ENCODE results near the gene IFI16. TPM values are rescaled to one million over a fixed set of nuclear protein-coding genes. Genes with fewer than 3 reads are reported as not detected.

The IFI16 gene
- total RNA-seq, 1 donor from 2014 or later, result 101 TPM

- Histone ChIP-seq H3K36me3 (no peaks in the 10 kb centered on the region), H3K27me3 (no peaks in the 10 kb centered on the region), H3K4me1 (no peaks in the 10 kb centered on the region), H3K4me3 (no peak overlapping the region), H3K27ac (no peak overlapping the region), H3K9me3 (no peaks in the 10 kb centered on the region)
- no peak for TF ChIP-seq CTCF (IDR thresholded peaks at IDR 0.05)
- intact Hi-C loops (cut with DNase I), result no loop called here
- no peak for DNase-seq (ENCODE audit: extremely low spot score in 2 of 2)
Observed at GRCh38 chr1:159088546-159089183, 79.0 kb downstream of the IFI16 start.

DNA sequence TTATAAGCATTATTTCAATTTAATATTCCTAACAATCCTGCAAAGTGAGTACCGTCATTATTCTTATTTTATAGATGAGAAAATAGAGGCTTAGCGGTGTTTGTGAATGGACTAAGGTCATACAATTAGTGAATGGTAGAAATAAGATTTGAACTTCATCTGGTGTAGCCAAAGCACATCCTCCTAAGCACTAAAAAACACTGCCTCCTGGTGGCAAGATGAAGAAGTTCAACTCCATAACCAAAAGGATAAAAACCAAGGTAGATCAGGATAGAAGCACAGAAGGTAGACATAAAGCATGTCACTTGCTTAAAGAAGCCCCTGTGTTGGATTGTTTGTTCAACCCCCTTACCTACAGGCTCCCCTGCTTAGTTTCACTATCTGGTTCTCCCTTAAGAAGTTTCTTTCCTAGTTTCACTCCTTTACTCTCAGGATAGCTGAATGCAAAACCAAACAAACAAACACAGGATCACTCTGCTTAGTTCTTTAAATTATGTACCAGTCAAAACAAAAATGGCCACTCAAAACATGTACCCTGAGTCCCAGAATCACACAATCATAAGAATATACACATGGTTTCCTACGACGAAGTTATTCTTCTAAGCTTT, 79.6 kb downstream of the IFI16 start:
- H3K27me3 ChIP-seq, result no peaks in the 10 kb centered on the region
- DNase-seq (ENCODE audit: extremely low spot score in 2 of 2), result no peak
- H3K36me3 ChIP-seq, result no peaks in the 10 kb centered on the region
- TF ChIP-seq CTCF (IDR thresholded peaks at IDR 0.05) (peak in 1 of 3 experiments; percentile 27), POLR2AphosphoS5 (IDR thresholded peaks at IDR 0.05; ENCODE audit: insufficient read depth in 1 of 2, low read depth in 1 of 2) (no peak)
- no peak overlapping the region for H3K27ac ChIP-seq
- no peaks in the 10 kb centered on the region for H3K4me1 ChIP-seq
- intact Hi-C loops (cut with DNase I), result no loop called here
- no peaks in the 10 kb centered on the region for H3K9me3 ChIP-seq
- no peak overlapping the region for H3K4me3 ChIP-seq

DNA sequence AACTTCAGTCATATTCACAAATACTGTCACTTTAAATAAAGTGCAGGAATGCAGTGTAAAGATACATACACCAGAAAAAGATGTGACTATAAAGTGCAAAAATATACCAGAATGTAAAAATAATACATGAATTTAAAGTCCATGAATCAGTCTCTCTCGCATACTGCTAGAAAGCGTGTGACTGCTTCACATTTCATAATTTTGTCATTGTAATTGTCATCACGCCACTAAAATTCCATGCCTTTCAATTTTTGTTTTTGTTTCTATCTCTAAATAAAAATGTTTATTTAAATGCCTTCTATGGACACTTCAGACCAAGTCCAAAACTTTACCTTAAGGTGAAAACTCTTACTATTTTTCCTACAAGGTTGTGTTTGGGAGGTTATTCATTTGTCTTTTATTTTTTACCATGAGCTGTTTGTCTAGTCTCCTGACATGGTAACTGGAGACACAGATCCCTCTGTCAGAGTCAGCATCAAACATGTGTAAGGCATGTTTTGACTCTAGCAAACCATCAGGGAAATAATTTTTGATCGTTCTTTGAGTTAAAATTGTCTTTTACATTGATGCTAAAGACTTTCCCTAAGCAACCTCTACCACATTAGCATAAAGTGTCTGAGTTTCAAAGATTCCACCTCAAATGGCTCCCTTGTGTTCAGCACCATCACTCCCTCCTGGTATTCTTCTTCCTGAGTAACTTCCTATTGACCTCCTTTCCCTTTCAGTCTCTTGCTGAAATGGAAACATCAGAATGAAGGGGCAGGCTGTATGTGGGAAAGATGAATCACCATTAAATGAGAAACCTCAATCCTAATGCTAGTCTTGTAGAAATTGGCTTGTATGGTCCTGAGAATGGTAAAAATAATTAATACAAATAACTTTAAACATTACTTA, 80.8 kb downstream of the IFI16 start:
- Histone ChIP-seq H3K27me3 (no peaks in the 10 kb centered on the region), H3K9me3 (no peaks in the 10 kb centered on the region), H3K4me3 (no peak overlapping the region), H3K4me1 (no peaks in the 10 kb centered on the region), H3K36me3 (no peaks in the 10 kb centered on the region), H3K27ac (no peak overlapping the region)
- DNase-seq (ENCODE audit: extremely low spot score in 2 of 2), result no peak
- intact Hi-C loops (cut with DNase I), result no loop called here
- no peak for TF ChIP-seq POLR2A (IDR thresholded peaks at IDR 0.05)
- no peak for TF ChIP-seq CTCF (IDR thresholded peaks at IDR 0.05)
- TF ChIP-seq POLR2AphosphoS5 (IDR thresholded peaks at IDR 0.05; ENCODE audit: insufficient read depth in 1 of 2, low read depth in 1 of 2), result no peak

GRCh38 chr1:159091180-159091560, 81.5 kb downstream of the IFI16 start:
- Histone ChIP-seq H3K4me3 (no peak overlapping the region), H3K36me3 (no peaks in the 10 kb centered on the region), H3K9me3 (no peaks in the 10 kb centered on the region), H3K4me1 (no peaks in the 10 kb centered on the region), H3K27me3 (no peaks in the 10 kb centered on the region), H3K27ac (no peak overlapping the region)
- TF ChIP-seq CTCF (IDR thresholded peaks at IDR 0.05), result no peak
- TF ChIP-seq POLR2A (IDR thresholded peaks at IDR 0.05), result no peak
- TF ChIP-seq POLR2AphosphoS5 (IDR thresholded peaks at IDR 0.05; ENCODE audit: insufficient read depth in 1 of 2, low read depth in 1 of 2), result no peak
- DNase-seq (ENCODE audit: extremely low spot score in 2 of 2), result no peak
- intact Hi-C loops (cut with DNase I), result no loop called here

DNA sequence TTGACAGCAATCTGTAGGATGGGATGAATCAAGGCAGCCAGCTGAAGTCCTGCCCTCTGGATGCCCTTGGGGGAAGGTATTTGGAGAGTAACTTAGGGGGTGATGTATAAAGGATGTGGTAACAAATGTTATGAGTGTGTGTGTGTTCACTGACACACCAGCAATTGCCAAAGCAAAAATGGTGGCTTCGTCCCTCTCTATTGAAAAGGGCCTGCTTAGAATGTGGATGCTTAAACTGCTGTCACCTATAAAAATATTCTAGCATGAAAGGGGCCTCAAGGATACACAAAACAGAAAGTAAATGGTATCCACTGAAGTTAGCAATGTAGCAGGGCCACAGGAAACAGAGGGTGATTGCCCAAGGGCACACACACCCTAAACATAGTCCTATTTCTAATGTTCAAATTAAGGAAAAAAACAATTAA, 81.9 kb downstream of the IFI16 start:
- no peak for TF ChIP-seq POLR2A (IDR thresholded peaks at IDR 0.05)
- TF ChIP-seq POLR2AphosphoS5 (IDR thresholded peaks at IDR 0.05; ENCODE audit: insufficient read depth in 1 of 2, low read depth in 1 of 2), result no peak
- no peak for TF ChIP-seq CTCF (IDR thresholded peaks at IDR 0.05)
- no peak overlapping the region for H3K4me3 ChIP-seq
- DNase-seq (ENCODE audit: extremely low spot score in 2 of 2), result no peak
- no peaks in the 10 kb centered on the region for H3K9me3 ChIP-seq
- no peaks in the 10 kb centered on the region for H3K27me3 ChIP-seq
- H3K36me3 ChIP-seq, result no peaks in the 10 kb centered on the region
- no peaks in the 10 kb centered on the region for H3K4me1 ChIP-seq
- no peak overlapping the region for H3K27ac ChIP-seq
- intact Hi-C loops (cut with DNase I), result no loop called here

Measured in vagina (tissue), 2 donors.